HG03521 (cell line): ENCODE data around the gene ALG1L2.
"Not testable (repeated sequence)": the region's sequence is repeated elsewhere in the genome, so short reads cannot be mapped to it uniquely, and the experiment has no call there.

Experiments used
- ATAC-seq: cut with Tn5 transposase; IDR thresholded peaks from one replicate; pipeline ENCODE4 v1.9.1; 2021; ENCODE audit warnings: mild to moderate bottlenecking, moderate library complexity; ENCODE audit not compliant: unreplicated experiment

ALG1L2 gene

DNA sequence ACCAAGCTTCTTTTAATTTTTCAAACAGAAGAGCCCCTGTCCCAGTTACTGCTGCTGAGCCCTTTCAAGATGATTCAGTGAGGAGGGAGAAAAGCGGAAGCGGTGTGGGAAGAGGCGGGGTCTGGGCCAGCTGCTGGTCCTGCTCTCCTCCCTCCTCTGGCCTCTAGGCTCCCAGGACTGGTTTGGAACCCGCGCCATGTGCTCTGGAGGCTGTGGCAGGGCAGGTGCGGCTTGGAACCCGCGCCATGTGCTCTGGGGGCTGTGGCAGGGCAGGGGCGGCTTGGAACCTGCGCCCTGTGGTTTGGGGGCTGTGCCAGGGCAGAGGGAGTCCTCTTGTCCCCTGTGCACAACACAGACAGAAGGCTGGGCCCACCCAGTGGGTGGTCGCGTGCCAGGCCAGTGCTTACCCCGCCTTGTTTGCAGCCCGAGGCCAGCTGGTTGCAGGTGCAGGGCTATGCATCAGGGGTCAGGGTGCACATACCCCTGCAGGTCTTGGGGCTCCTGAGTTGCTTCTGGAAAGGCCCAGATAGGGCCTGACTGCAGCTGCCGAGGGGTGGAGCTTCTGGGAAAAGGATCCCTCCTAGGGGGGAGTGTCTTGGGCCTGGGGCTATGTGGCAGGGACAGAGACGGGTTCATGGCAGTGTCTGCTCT lies 12.2 kb downstream of the ALG1L2 start:
- ATAC-seq, result no peak

DNA sequence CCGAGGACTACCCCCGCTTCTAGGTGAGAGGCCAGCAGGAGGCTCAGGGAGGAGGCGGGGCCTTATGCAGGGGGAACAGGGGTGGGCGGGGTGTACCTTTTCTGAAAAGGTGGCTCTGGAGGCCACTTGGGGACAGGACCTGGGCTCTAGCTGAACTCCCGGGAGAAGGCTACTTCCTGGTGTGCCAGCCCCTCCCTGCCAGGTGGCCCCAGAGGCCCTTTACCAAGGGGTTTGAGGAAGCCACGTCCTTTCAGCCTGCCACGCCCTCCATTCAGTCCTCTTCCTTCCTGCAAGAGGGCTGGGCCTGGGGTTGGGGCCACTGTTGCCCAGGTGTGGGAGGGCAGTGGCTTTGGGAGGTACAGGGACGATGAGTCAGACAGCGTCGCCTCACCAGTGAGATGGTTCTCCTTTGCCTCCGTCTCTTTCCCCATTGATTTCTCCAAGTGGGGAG lies 12.9 kb downstream of the ALG1L2 start:
- ATAC-seq, result not testable (repeated sequence)

DNA sequence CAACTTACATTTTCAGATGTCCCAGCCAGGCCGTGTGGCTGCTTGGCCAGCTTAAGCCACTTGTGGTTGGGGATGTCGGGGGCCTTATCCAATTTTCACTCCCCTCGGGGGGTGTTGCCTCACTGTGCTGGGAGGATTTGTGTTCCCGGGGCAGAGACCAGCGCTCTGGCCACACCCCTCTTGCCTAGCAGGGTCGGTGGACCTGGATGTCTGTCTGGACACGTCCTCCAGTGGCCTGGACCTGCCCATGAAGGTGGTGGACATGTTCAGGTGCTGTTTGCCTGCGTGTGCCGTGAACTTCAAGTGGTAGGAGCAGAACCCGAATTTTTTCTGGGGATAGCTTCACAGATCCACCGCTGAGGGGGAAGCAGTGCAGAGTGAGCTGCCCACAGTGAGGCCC lies 14.2 kb downstream of the ALG1L2 start:
- ATAC-seq, result not testable (repeated sequence)

DNA sequence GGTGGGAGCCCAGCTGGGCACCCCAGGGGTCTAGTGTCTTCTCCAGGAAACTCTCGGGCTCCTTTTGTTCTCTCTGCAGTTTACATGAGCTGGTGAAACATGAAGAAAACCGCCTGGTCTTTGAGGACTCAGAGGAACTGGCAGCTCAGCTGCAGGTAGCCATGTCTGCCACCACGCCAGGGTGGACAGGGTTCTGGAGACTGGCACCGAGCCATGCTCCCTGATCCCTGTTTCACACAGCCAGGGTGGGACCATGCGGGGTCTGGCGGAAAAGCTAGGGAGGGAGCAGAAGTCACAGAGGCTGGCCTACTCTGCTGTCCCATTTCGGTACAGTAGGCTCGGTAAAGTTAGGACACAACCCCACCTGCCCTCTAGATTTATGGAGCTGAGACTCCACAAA lies 15.5 kb downstream of the ALG1L2 start:
- ATAC-seq, result not testable (repeated sequence)

DNA sequence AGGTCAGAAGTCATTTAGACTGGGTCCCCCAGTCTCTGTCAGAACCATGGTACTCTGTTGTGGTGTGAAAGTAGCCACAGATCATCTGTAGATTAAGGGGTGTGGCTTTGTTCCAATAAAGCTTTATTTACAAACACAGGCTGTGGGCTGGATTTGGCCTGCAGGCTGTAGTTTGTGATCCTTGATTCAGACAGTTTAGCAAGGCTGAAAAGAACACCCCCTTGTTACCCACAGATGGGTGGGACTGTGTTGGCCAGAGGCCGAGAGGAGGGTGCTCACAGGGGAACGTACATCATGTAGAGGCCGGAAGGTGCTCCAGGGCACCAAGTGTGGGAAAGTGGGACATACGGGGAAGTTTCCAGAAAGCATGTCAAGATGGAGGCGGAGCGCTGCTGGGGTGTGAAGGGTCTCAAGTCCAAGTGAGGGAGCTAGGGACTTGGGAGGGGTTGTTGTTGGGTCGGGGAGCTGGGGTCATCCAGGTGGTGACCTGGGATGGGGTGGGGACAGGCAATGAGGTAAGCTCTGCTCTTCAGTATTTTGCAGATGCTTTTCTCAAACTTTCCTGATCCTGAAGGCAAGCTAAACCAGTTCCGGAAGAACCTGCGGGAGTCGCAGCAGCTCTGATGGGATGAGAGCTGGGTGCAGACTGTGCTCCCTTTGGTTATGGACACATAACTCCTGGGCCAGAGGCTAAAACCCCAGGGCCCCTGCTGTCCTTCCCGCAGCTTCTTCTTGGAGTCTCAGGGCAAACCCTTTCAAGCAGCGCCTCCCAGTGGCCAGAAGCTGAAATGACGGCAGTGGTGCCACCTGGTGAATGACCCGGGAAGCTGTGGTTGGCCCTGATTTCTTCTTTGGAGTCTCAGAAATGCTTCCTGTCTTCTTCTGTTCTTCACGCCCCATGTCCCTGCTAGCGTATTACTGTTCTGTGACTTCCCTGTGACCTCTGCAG lies 16.3 kb downstream of the ALG1L2 start:
- not testable (repeated sequence) for ATAC-seq

DNA sequence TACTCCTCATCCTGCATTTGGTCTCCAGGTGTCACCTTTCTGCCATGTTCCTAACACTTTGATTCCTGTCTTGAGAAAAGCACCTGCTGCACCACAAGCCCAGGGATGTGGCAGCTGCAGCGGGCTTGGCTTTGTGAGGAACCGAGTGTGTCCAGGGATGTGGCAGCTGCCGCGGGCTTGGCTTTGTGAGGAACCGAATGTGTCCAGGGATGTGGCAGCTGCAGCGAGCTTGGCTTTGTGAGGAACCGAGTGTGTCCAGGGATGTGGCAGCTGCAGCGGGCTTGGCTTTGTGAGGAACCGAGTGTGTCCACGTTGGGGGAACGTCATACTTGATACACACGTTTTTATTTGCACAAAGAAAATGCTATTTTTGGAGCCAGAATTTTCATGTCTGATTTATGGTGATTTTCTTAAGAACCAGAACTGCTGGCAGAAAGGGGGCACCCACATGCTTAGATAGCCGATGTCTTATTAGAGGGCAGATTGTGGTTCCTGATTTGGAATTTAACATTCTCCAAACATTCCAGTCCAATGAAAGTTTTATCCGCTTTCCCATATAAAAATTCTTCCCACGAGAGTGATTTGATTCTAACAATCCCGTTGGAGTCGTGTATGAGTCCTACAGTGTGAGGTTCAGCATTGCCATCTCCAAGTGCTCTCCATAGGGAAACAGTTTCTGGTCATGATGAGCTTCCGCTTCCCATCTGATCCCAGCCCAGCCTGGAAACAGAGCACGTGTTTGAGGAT lies 17.2 kb downstream of the ALG1L2 start:
- not testable (repeated sequence) for ATAC-seq

DNA sequence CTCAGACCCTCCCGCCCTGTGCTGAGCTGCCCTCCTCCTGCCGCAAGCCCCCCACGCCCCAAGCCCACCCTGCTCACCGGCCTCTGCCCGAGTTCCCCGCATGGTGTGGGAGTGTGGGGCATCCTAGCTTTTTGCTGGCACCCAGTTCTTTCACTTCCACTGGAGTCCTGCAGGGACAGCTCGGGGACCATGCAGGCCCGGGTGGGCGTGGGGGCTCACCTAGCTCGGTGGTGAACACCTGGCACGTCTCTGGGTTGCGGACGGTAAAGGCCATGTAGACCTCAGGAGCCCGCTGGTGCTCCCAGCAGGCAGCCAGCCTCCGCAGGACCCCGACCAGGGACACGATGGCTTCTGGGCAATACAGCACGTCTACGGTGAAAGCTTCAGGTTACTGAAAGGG lies 20.9 kb downstream of the ALG1L2 start:
- ATAC-seq, result not testable (repeated sequence)

DNA sequence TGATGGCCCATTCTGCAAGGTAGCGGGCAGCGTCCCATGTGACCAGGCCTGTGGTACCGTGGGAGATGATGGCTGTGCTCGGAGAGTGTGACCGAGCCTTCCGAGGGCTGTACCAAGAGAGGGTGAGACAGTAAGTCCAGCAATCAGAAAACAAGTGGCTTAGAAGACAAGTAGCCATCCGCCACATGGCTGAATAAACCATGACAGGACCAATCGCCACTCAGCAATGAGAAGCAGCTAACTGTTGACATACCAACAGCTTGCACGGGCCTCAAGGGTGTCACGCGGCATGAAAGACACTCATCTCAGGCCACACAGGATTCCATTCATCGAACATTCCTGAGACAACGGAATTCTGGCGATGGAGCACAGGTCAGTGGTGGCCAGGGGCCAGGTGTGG lies 22.6 kb downstream of the ALG1L2 start:
- ATAC-seq, result not testable (repeated sequence)

DNA sequence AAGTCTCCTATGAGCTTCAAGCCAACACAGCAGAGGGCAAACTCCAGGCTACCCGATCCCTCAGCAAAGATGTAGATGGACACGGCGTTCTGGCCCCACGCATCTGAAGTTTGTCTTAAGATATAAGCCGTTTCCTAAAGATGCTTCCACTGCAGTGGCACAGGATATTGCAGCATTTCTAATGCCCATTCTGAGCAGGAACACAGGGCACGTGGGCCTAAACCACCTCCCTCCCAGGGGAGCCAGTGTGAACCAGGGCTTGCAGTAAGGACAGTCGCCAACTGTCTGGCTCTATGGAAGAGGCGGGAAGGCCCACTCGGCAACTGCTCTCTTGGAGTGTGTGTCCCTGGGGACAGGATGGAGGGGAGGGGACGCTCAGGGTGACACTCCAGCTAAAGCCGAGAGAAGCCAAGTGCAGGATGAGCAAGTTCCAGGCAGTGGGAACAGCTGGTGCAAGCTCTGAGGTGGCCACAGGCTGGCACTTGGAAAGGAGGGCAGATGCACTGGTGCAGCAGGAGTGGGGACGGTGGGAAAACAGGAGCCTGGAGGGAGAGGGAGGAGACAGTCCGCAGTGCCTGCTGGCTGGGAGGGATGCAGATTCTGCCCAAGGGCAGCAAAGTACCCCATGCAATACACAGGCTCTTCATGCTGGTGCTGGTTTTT lies 25.8 kb downstream of the ALG1L2 start:
- not testable (repeated sequence) for ATAC-seq

DNA sequence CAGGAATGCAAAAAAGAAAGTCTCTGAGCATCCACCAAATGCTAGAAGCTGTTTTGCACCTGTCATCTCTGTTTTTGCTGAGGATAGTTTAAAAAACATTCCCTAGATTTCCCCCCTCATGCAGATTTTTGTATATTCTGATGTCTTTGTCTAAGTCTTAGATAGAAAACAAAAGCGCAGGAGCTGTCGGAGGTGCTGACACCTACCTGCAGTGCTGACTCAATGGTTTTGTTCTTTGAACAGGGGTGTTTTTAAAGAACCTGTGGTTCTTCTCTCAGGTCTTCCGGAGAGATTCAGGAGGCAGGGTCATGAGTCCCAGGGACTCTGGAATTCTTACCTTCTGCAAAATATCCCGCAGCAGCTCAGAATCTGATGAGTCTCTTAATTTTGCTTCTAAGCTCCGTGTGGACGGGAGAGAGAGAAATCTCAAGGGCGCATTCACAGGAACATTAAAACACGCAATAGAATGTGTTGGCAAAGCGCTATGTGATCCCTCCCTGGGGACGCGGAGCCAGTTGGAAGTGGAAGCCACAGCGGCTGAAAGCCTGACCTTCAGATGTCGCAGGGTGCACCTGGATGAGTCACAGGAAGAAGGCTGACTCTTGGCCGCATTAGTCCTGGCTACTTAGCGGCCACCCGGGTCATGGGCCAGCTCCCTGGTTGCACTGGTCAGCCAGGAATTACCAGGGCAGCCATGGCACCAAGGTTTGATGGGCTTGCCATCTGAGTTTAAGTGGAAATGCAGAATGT lies 27.4 kb downstream of the ALG1L2 start:
- not testable (repeated sequence) for ATAC-seq

DNA sequence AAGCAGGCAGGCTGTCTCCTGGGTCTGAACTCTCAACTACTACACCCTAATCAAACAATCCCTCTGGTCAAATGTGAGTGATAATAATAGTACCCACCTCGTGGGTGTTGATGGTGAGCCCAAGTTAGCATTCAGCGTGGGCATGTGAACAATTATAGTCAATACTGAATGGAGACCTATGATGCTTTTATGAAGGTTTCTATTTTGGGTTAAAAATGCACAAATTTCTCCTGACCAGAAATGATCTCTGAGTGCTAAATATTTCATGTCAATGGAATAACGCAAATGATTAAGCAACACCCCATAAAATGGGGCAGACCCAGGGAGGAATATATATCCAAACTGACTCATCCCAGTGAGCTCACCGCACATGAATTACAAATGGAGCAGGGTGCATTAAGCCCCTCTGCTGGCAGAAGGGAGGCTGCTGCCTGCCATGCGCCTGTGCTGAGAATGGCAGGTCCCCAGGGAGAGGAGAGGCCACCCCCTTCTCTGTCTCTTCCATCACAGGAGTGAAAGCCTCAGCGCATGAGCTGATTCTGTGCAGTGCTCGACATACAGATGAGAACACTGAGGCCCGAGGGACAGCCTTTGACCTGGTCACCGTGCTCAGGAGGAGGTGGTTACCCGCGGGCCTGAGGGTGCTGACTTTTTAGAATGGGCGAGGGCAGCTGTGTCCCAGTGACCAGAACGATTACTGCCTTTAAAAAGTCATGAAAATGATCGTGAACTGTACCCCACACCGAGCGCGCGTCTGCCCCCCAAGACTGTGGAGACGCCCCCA lies 28.9 kb downstream of the ALG1L2 start:
- not testable (repeated sequence) for ATAC-seq

DNA sequence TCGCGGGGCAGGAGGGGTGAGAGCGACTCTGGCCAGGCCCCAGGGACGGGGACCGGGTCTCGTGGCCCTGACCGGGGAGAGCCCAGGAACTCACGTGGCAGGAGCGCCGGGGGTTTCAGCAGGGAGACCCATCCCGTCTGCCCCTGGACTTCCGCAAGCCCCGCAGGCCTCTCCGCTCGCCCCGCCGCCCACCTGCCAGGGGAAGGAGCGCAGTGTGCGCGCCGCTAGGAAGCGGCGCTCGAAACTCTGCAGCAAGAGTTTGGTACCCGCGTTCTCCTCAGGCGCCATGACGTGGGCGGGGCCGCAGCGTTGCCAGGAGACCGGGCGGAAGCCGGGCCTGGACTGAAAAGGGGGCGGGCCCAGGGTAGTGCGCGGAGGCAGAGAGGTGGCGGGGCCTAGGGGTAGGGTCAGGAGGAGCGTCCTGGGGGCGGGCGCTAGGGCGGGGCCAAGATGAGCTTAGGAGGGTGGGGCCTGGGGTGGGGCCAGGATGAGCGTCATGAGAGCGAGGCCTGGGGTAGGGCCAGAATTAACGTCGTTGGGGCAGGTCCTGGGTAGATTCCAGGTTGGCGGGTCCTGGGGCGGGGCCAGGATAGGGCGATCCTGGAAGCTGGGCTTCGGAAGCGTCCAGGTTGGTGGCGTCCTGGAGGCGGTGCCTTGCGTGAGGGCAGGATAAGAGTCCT lies 29.7 kb downstream of the ALG1L2 start:
- ATAC-seq, result peak; percentile 100

DNA sequence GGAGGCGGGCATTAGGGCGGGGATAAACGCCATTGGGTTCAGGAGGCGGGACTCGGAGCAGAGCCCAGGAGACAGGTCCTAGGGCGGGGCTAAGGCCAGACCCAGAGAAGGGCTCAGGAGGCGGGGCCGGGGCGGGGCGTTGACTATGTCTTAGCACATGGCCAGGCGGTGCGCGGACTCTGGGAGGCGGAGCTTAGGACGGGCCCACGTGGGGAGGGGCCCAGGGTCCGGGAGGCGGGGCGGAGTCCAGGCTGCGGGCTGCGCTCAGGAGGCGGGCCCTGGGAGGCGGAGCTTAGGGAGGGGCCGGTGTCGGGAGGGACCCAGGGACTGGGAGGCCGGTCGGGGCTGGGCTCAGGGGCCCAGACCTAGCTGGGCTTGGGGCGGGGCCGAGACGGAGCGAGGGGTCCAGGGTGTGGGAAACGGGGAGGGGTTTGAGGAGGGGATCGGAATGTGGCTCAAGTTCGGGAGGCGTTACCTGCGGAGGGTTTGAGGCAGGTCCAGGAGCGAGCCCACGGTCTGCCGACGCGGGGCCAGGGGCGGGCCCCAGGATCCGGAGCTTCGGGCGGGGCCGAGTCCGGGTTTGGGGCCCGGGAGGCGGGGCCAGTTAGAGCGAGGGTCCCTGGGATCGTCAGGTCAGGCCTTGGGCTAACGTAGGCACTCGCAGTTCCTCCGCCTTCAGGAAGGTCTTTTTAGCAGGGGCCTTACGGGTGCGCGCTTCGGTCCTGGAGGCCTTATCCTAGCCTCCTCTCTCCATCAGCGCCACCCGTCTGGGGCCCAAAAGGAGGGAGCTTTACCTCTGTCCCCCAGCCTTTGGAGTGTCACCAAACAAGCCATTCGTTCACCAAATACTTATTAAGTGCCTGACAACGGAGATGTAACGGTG lies 30.5 kb downstream of the ALG1L2 start:
- ATAC-seq, result peak; percentile 42

DNA sequence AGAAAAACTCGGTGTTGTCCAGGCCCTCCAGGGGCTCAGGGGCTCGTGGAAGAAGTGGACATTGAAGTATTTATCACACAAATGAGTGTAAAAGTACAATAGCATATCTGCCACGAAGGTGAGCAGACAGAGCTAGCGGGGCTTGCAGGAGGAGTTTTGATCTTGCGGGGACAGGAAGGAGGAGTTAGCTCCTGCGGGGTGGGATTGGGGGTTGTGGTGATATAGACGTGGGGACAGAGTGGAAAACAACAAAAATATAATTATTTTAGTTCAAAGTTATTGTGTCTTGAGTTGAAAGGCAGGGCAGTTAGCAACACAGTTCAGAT lies 31.1 kb downstream of the ALG1L2 start:
- not testable (repeated sequence) for ATAC-seq

DNA sequence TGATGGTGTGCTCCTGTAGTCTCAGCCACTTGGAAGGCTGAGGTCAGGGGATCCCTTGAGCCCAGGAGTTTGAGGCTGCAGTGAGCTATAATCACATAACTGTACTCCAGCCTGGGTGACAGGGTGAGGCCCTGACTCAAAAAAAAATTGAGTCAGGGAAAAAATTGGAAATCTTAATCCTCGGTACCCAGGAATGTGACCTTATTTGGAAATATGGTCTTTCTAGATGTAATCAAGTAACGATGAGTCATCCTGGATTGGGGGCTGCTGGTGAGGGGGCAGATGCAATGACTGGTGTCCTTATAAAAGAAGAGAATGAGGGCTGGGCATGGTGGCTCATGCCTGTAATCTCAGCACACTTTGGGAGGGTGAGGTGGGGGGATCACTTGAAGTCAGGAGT lies 33.8 kb downstream of the ALG1L2 start:
- ATAC-seq, result not testable (repeated sequence)

DNA sequence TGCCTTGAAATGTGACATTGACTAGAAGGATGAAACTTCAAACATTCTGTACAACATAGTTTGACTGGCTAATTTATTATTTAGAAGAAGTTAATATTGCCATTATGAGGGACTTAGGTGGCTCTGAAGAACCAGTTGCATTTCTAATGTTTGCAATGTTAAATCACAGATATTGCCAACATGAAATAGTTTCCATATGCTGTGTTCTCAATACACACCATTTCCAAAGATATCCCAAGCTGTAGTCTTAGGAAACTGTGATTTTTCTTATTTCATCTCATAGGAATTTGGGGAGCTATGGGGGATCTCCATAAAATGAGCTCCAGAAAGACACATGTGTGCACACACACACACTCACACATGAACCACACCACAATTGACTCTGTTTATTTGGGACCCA lies 36.3 kb downstream of the ALG1L2 start:
- no peak for ATAC-seq

DNA sequence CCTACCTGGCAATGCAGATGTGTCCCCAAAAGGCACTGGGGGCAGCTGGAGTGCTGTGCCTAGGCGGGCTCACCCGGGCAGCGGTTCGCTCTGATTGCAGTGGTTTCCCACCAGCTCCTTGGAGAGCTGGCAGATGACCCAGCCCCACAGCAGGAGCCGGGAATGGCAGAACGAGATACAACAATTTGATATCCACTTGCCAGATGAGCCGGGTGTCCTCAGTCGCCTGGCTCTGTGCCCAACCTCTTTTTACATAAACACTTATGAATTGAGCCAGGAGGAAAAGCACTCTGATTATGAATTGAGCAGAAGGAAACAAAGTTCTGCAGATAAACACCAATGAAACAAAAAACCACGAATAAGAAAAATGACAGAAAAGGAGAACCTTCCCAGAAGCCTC lies 38.2 kb downstream of the ALG1L2 start:
- not testable (repeated sequence) for ATAC-seq

DNA sequence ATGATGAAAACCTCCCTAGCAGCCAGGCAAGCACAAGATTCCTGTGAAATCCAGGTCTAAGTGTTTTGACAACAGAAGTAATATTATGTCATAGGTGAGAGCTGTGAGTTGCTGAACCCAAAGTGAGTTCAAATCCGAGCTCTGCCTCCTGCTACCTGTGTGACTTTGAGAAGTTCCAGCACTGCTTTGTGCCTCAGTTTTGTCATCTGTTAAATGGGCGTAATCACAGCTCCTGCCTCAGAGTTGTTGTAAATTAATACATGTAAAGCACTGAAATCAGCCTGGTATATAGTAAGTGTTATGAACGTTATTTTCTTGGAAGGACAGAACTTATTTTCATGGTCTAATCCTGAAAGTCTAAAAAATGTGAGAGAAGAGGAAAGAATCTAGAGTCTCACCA lies 38.7 kb downstream of the ALG1L2 start:
- not testable (repeated sequence) for ATAC-seq
